GM12878 (cell line): ENCODE results near the gene ARHGEF17. TPM values are rescaled to one million over a fixed set of nuclear protein-coding genes. Genes with fewer than 3 reads are reported as not detected.

ENCODE experiments used
- ATAC-seq: fragments of 200-7000 bp; cut with Tn5 transposase; 3 replicates; pipeline ENCODE4 v1.9.1; 2020; ENCODE audit warnings: mild to moderate bottlenecking, moderate library complexity
- BruUV-seq: library from RNA; stranded (reverse); fragments of 400-500 nt; replicated peaks from 2 replicates; lab custom pipeline; 2021; lab: Mats Ljungman, UMichigan
- CTCF ChIA-PET: fragments of 300-600 bp; sonication (Branson Sonifier 250); formaldehyde crosslinking; extraction: SDS; loops from one replicate; lab custom pipeline; 2021; ENCODE audit warnings: inconsistent platforms; lab: Yijun Ruan, JAX
- POLR2A ChIA-PET: fragments of 350-600 bp; formaldehyde crosslinking; extraction: SDS; loops from one replicate; lab custom pipeline; 2021; ENCODE audit warnings: inconsistent platforms; lab: Charles Lee
- RAD21 ChIA-PET: fragments of 300-600 bp; sonication (Branson Sonifier 250); formaldehyde crosslinking; loops from one replicate; lab custom pipeline; 2023; ENCODE audit warnings: antibody characterized with exemption; ENCODE audit not compliant: unreplicated experiment; lab: Charles Lee
- SMC1A ChIA-PET: fragments of 300-600 bp; sonication (Branson Sonifier 250); formaldehyde crosslinking; loops from one replicate; lab custom pipeline; 2023; ENCODE audit not compliant: unreplicated experiment, uncharacterized antibody; lab: Charles Lee
- DNase-seq: peaks from one replicate; pipeline ENCODE4 v3.0.0-alpha.2; 2011; ENCODE audit warnings: low read depth, low spot score
- FAIRE-seq: peaks from 3 replicates; lab custom pipeline; 2011; peaks lifted over from hg19 to GRCh38; lab: Jason Lieb, UNC
- H2AFZ ChIP-seq: 2 replicates; pipeline ENCODE4 v1.6.0; 2011; ENCODE audit warnings: low read depth, low read length, control low read depth; ENCODE audit not compliant: control insufficient read depth
- H3K27ac ChIP-seq: 2 replicates; pipeline ENCODE4 v1.5.1; 2011; ENCODE audit warnings: control low read depth; ENCODE audit not compliant: control insufficient read depth, insufficient read depth
- H3K27me3 ChIP-seq, 2 experiments: replicated peaks in 1 of 2; 2 replicates each; pipeline versions ENCODE4 v1.6.0 to v1.6.1; 2011; ENCODE audit warnings: low read length in 1 of 2; ENCODE audit not compliant: control insufficient read depth in 2 of 2, insufficient read depth in 2 of 2
- H3K36me3 ChIP-seq, 2 experiments: 2 replicates each; pipeline ENCODE4 v1.5.1; 2011; ENCODE audit warnings: low read length in 1 of 2; ENCODE audit not compliant: control insufficient read depth in 2 of 2, insufficient read depth in 2 of 2
- H3K4me1 ChIP-seq: 2 replicates; pipeline ENCODE4 v1.6.1; 2011; ENCODE audit warnings: mild to moderate bottlenecking, low read length, moderate library complexity, mixed read lengths; ENCODE audit not compliant: control insufficient read depth, insufficient read depth
- H3K4me2 ChIP-seq: 2 replicates; pipeline ENCODE4 v1.6.0; 2011; ENCODE audit warnings: control low read depth; ENCODE audit not compliant: control insufficient read depth, insufficient read depth
- H3K4me3 ChIP-seq: fragments of 200-600 bp; sonication (generic); 2 replicates; pipeline ENCODE4 v1.5.1; 2016
- H3K79me2 ChIP-seq: 2 replicates; pipeline ENCODE4 v1.6.0; 2011; ENCODE audit warnings: low read length; ENCODE audit not compliant: control insufficient read depth, insufficient read depth
- H3K9ac ChIP-seq: 2 replicates; pipeline ENCODE4 v1.8.0; 2011; ENCODE audit warnings: low read length, control low read depth, mixed read lengths; ENCODE audit not compliant: control insufficient read depth, insufficient read depth
- H3K9me3 ChIP-seq: replicated peaks from 3 replicates; pipeline ENCODE4 v1.5.1; 2011; ENCODE audit warnings: mild to moderate bottlenecking, low read length; ENCODE audit not compliant: control insufficient read depth, insufficient read depth
- H4K20me1 ChIP-seq: 2 replicates; pipeline ENCODE4 v1.6.0; 2011; ENCODE audit not compliant: control insufficient read depth, insufficient read depth
- IKZF1 ChIP-seq: fragments of 450-650 bp; conservative IDR thresholded peaks from 2 replicates; pipeline ENCODE4 v1.6.1; 2017; ENCODE audit warnings: antibody characterized with exemption, mild to moderate bottlenecking
- MTA3 ChIP-seq: IDR thresholded peaks from 2 replicates; pipeline ENCODE4 v1.6.1; 2012; ENCODE audit warnings: low read length, inconsistent platforms, borderline replicate concordance
- RAD21 ChIP-seq: IDR thresholded peaks from 2 replicates; pipeline ENCODE4 v1.6.1; 2011; ENCODE audit warnings: mild to moderate bottlenecking, low read depth, low read length, moderate library complexity; ENCODE audit not compliant: insufficient read depth
- ZSCAN29 ChIP-seq: fragments of 450-650 bp; IDR thresholded peaks from 2 replicates; pipeline ENCODE4 v1.6.1; 2017; ENCODE audit warnings: mild to moderate bottlenecking, moderate library complexity
- WGBS: methylation state at CpG from one replicate; pipeline ENCODE4 v1.1.6; 2016; ENCODE audit warnings: low lambda C conversion rate; ENCODE audit not compliant: insufficient replicate concordance, insufficient coverage; ENCODE audit errors: missing lambda C conversion rate; 5-methylcytosine and 5-hydroxymethylcytosine counted together
- in situ Hi-C: fragments of 300-500 bp; cut with MboI; formaldehyde crosslinking; loops from 9 replicates; pipeline ENCODE4 v1.14.3; 2018; ENCODE audit warnings: mixed read lengths
- intact Hi-C: fragments of 100-400 bp; cut with micrococcal nuclease; formaldehyde crosslinking; loops from one replicate; pipeline ENCODE4 v1.14.2; 2022; ENCODE audit not compliant: unreplicated experiment
- polyA plus RNA-seq, 11 experiments: library from polyadenylated mRNA; depleted of rRNA in 4 of 11; unstranded in 6 of 11; stranded (reverse) in 5 of 11; fragments of >200 nt; fragmentation: Nextera tagmentation in 4 of 11; fragmentation: Illumina TruSeq in 1 of 11; extraction: Ambion mirVana in 4 of 11; extraction: Trizol in 1 of 11; gene quantifications; 1 replicate in 1 of 11; 2 replicates in 10 of 11; pipeline versions ENCODE4 v1.2.1 to v1.2.3, GENCODE V29; 2011 to 2016; ENCODE audit warnings: inconsistent platforms in 2 of 11, missing spikeins in 2 of 11, low read depth in 1 of 11
- total RNA-seq, 4 experiments: library from RNA; depleted of rRNA in 3 of 4; stranded (reverse); fragments of >200 nt in 3 of 4; fragmentation: Illumina TruSeq in 1 of 4; extraction: Trizol in 1 of 4; gene quantifications; 2 replicates each; pipeline versions ENCODE4 v1.2.1 to v1.2.3, GENCODE V29; 2013 to 2021
- TF ChIP-seq, protein P1 (sequence below): IDR thresholded peaks from 2 replicates; pipeline ENCODE4 v1.6.1; 2011; ENCODE audit warnings: borderline replicate concordance, low read depth, mild to moderate bottlenecking, moderate library complexity, mixed read lengths, low read length; ENCODE audit not compliant: insufficient read depth; ENCODE audit errors: extremely low read length
- TF ChIP-seq, protein P2 (sequence below): fragments of 450-650 bp; formaldehyde crosslinking; IDR thresholded peaks from 2 replicates; pipeline ENCODE4 v1.4.0; 2020; ENCODE audit warnings: mild to moderate bottlenecking, moderate library complexity
- TF ChIP-seq, protein P3 (sequence below): fragments of 450-650 bp; IDR thresholded peaks from 2 replicates; pipeline ENCODE4 v1.6.1; 2017; ENCODE audit warnings: mild to moderate bottlenecking, low read depth, inconsistent platforms; ENCODE audit not compliant: poor library complexity, severe bottlenecking

ARHGEF17 gene
- total and polyA plus RNA-seq, 10 of the 15 experiments (the other 5 are each of a cell fraction or from before 2014, with no cell fraction given), result 0.15 to 11.0 (median 1.7) TPM

DNA sequence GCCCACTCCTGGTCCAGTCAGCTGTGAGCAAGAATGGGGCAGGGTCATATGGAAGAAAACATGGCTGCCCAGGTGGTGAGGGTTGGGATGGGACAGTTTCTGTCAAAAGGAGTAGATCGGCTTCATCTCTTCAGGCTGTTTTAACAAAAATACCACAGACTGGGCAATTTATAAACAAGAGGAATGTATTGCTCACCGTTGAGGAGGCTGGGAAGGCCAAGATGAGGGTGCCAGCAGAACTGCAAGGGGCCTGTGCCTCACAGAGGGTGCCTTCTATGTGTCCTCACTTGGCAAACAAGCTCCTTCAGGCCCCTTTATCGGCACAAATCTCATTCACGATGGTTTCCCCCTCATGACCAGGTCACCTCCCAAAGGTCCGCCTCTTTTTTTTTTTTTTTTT lies 50.0 kb downstream of the ARHGEF17 start:
- CTCF ChIA-PET, result interaction anchor here (1.1 to 15.3 kb wide), 4 partner anchors 9 to 302 kb away, joined by 3 to 400 read pairs (median 5); no protein-coding TSS in a partner anchor
- POLR2A ChIA-PET, result interaction anchor here (0.6 kb wide), 1 partner anchor 93 kb away, joined by 3 read pairs; no protein-coding TSS in a partner anchor
- Histone ChIP-seq H3K9me3 (no peaks in the 10 kb centered on the region), H2AFZ (no peak overlapping the region), H3K27ac (no peak overlapping the region), H3K9ac (no peak overlapping the region), H3K4me3 (no peak overlapping the region), H4K20me1 (no peaks in the 10 kb centered on the region), H3K4me1 (no peaks in the 10 kb centered on the region), H3K27me3 (no peaks in the 10 kb centered on the region), H3K79me2 (no peaks in the 10 kb centered on the region), H3K4me2 (no peak overlapping the region), H3K36me3 (peaks cover 0 to 3% of the 10 kb centered on the region in 2 experiments; a peak in 1 of 4 replicates)
- BruUV-seq, result no TSS peak
- DNase-seq, result no peak
- TF ChIP-seq, protein P1, sequence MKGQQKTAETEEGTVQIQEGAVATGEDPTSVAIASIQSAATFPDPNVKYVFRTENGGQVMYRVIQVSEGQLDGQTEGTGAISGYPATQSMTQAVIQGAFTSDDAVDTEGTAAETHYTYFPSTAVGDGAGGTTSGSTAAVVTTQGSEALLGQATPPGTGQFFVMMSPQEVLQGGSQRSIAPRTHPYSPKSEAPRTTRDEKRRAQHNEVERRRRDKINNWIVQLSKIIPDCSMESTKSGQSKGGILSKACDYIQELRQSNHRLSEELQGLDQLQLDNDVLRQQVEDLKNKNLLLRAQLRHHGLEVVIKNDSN, result no peak
- SMC1A ChIA-PET, result interaction anchor here (1.5 kb wide), 1 partner anchor 63 kb away, joined by 3 read pairs; no protein-coding TSS in a partner anchor
- intact Hi-C loops, result no loop called here
- 72% methylated on average over 4 of the region's 5 CpGs for WGBS
- ATAC-seq, result no peak
- RAD21 ChIA-PET, result no interaction called here
- no peak for FAIRE-seq
- in situ Hi-C loops, result no loop called here

DNA sequence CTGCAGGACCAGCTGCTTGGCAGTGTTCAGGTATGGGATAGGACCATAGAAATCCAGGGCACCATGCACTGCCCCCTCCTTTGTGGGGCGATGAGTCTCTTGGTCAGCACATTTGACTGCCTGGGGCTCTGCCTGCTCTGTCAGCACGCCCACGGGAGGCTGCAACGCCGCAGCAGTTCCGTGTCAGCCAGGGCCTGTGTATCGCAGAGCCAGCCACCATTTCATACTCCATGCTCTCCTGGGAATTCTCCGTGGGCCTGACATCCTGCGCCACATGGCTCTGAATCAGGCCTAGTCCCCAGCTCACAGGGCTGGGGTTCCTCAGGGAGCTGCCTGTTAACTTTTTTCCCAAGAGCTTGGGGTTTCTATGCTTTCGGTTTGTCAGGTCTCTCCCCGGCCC lies 51.3 kb downstream of the ARHGEF17 start:
- Histone ChIP-seq H3K79me2 (no peaks in the 10 kb centered on the region), H4K20me1 (no peaks in the 10 kb centered on the region), H3K9me3 (no peaks in the 10 kb centered on the region), H3K4me3 (no peak overlapping the region), H3K36me3 (peaks cover 0 to 6% of the 10 kb centered on the region in 2 experiments; a peak in 1 of 4 replicates), H3K27me3 (no peaks in the 10 kb centered on the region), H3K9ac (no peak overlapping the region), H3K4me2 (no peak overlapping the region), H3K27ac (no peak overlapping the region), H3K4me1 (no peaks in the 10 kb centered on the region), H2AFZ (no peak overlapping the region)
- RAD21 ChIA-PET, result interaction anchor here (0.6 to 1.9 kb wide), 3 partner anchors 8 to 51 kb away, joined by 3 to 7 read pairs (median 5); no protein-coding TSS in a partner anchor
- BruUV-seq, result no TSS peak
- SMC1A ChIA-PET, result interaction anchor here (1.5 kb wide), 1 partner anchor 65 kb away, joined by 3 read pairs; no protein-coding TSS in a partner anchor
- DNase-seq (no peak), FAIRE-seq (no peak), ATAC-seq (no peak)
- intact Hi-C loops (no loop called here), in situ Hi-C loops (no loop called here)
- 51% methylated on average over 11 of the region's 11 CpGs for WGBS
- CTCF ChIA-PET, result interaction anchor here (0.9 to 15.3 kb wide), 5 partner anchors 8 to 301 kb away, joined by 3 to 400 read pairs (median 5); no protein-coding TSS in a partner anchor
- POLR2A ChIA-PET, result no interaction called here
- TF ChIP-seq MTA3, result no peak
- TF ChIP-seq, protein P2, sequence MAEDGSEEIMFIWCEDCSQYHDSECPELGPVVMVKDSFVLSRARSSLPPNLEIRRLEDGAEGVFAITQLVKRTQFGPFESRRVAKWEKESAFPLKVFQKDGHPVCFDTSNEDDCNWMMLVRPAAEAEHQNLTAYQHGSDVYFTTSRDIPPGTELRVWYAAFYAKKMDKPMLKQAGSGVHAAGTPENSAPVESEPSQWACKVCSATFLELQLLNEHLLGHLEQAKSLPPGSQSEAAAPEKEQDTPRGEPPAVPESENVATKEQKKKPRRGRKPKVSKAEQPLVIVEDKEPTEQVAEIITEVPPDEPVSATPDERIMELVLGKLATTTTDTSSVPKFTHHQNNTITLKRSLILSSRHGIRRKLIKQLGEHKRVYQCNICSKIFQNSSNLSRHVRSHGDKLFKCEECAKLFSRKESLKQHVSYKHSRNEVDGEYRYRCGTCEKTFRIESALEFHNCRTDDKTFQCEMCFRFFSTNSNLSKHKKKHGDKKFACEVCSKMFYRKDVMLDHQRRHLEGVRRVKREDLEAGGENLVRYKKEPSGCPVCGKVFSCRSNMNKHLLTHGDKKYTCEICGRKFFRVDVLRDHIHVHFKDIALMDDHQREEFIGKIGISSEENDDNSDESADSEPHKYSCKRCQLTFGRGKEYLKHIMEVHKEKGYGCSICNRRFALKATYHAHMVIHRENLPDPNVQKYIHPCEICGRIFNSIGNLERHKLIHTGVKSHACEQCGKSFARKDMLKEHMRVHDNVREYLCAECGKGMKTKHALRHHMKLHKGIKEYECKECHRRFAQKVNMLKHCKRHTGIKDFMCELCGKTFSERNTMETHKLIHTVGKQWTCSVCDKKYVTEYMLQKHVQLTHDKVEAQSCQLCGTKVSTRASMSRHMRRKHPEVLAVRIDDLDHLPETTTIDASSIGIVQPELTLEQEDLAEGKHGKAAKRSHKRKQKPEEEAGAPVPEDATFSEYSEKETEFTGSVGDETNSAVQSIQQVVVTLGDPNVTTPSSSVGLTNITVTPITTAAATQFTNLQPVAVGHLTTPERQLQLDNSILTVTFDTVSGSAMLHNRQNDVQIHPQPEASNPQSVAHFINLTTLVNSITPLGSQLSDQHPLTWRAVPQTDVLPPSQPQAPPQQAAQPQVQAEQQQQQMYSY, result no peak
- no peak for TF ChIP-seq ZSCAN29
- no peak for TF ChIP-seq IKZF1
- TF ChIP-seq, protein P3, sequence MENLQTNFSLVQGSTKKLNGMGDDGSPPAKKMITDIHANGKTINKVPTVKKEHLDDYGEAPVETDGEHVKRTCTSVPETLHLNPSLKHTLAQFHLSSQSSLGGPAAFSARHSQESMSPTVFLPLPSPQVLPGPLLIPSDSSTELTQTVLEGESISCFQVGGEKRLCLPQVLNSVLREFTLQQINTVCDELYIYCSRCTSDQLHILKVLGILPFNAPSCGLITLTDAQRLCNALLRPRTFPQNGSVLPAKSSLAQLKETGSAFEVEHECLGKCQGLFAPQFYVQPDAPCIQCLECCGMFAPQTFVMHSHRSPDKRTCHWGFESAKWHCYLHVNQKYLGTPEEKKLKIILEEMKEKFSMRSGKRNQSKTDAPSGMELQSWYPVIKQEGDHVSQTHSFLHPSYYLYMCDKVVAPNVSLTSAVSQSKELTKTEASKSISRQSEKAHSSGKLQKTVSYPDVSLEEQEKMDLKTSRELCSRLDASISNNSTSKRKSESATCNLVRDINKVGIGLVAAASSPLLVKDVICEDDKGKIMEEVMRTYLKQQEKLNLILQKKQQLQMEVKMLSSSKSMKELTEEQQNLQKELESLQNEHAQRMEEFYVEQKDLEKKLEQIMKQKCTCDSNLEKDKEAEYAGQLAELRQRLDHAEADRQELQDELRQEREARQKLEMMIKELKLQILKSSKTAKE, result no peak
- no peak for TF ChIP-seq RAD21
